ENCODE measurements around the gene TBATA. TPM values are rescaled to one million over a fixed set of nuclear protein-coding genes. Genes with fewer than 3 reads are reported as not detected.
"Not testable (repeated sequence)": the region's sequence is repeated elsewhere in the genome, so short reads cannot be mapped to it uniquely, and the experiment has no call there.

TBATA gene
- total RNA-seq, 2 experiments from 2014 or later: not detected

- Mint-ChIP-seq H3K4me1 (no peaks in the 10 kb centered on the region), H3K27me3 (peaks cover 2% of the 10 kb centered on the region), H3K27ac (no peak overlapping the region), H3K4me3 (no peak overlapping the region), H3K36me3 (ENCODE audit: low read depth) (no peaks in the 10 kb centered on the region), H3K9me3 (ENCODE audit: low read depth) (peaks cover 5% of the 10 kb centered on the region)
- intact Hi-C loops (cut with DNase I, micrococcal nuclease): no loop called here
- POLR2A ChIA-PET: no interaction called here
- CTCF ChIA-PET: no interaction called here
- no peak for DNase-seq
- no peak for ATAC-seq
Measured at GRCh38 chr10:70770001-70770400, 15.2 kb downstream of the TBATA start.

- Mint-ChIP-seq H3K27me3 (peaks cover 2% of the 10 kb centered on the region), H3K4me3 (no peak overlapping the region), H3K9me3 (ENCODE audit: low read depth) (peaks cover 5% of the 10 kb centered on the region), H3K36me3 (ENCODE audit: low read depth) (no peaks in the 10 kb centered on the region), H3K27ac (no peak overlapping the region), H3K4me1 (no peaks in the 10 kb centered on the region)
- DNase-seq (no peak), ATAC-seq (no peak)
- CTCF ChIA-PET: interaction anchor here (0.6 to 0.9 kb wide), 2 partner anchors 10 to 220 kb away, joined by 3 read pairs; no protein-coding TSS in a partner anchor
- intact Hi-C loops (cut with DNase I, micrococcal nuclease): no loop called here
- POLR2A ChIA-PET: no interaction called here
Measured at GRCh38 chr10:70769121-70769520, 16.1 kb downstream of the TBATA start.

GRCh38 chr10:70768026-70768685, 17.0 kb downstream of the TBATA start:
- H3K36me3 Mint-ChIP-seq (ENCODE audit: low read depth); POLR2A ChIA-PET; ATAC-seq; H3K9me3 Mint-ChIP-seq (ENCODE audit: low read depth); H3K4me3 Mint-ChIP-seq; DNase-seq; intact Hi-C loops (cut with DNase I, micrococcal nuclease); H3K27me3 Mint-ChIP-seq; H3K27ac Mint-ChIP-seq; H3K4me1 Mint-ChIP-seq: not testable (repeated sequence)
- CTCF ChIA-PET: interaction anchor here (0.9 to 1.1 kb wide), 2 partner anchors 9 kb away, joined by 3 read pairs; no protein-coding TSS in a partner anchor

- CTCF ChIA-PET: no interaction called here
- Mint-ChIP-seq H3K9me3 (ENCODE audit: low read depth) (peaks cover 5% of the 10 kb centered on the region), H3K4me3 (no peak overlapping the region), H3K36me3 (ENCODE audit: low read depth) (no peaks in the 10 kb centered on the region), H3K4me1 (no peaks in the 10 kb centered on the region), H3K27ac (no peak overlapping the region), H3K27me3 (peaks cover 2% of the 10 kb centered on the region)
- ATAC-seq (no peak), DNase-seq (peak; percentile 0)
- POLR2A ChIA-PET: no interaction called here
- intact Hi-C loops (cut with DNase I, micrococcal nuclease): no loop called here
Measured at GRCh38 chr10:70765794-70766594, 19.2 kb downstream of the TBATA start.

- Mint-ChIP-seq H3K4me3 (no peak overlapping the region), H3K27me3 (peaks cover 2% of the 10 kb centered on the region), H3K9me3 (ENCODE audit: low read depth) (peaks cover 5% of the 10 kb centered on the region), H3K27ac (no peak overlapping the region), H3K36me3 (ENCODE audit: low read depth) (no peaks in the 10 kb centered on the region), H3K4me1 (peaks cover 5% of the 10 kb centered on the region)
- POLR2A ChIA-PET: no interaction called here
- ATAC-seq: no peak
- CTCF ChIA-PET: no interaction called here
- intact Hi-C loops (cut with DNase I, micrococcal nuclease): no loop called here
- DNase-seq: no peak
Measured at GRCh38 chr10:70763567-70763966, 21.6 kb downstream of the TBATA start.

- ChIA-PET CTCF (interaction anchor here (6.9 kb wide), 1 partner anchor 212 kb away, joined by 65 read pairs; no protein-coding TSS in a partner anchor), POLR2A (no interaction called here)
- peaks cover 2% of the 10 kb centered on the region for H3K27me3 Mint-ChIP-seq
- H3K27ac Mint-ChIP-seq: no peak overlapping the region
- no peak for ATAC-seq
- intact Hi-C loops (cut with DNase I, micrococcal nuclease): no loop called here
- peaks cover 6% of the 10 kb centered on the region for H3K4me1 Mint-ChIP-seq
- DNase-seq: no peak
- H3K36me3 Mint-ChIP-seq (ENCODE audit: low read depth): no peaks in the 10 kb centered on the region
- peaks cover 5% of the 10 kb centered on the region for H3K9me3 Mint-ChIP-seq (ENCODE audit: low read depth)
- H3K4me3 Mint-ChIP-seq: no peak overlapping the region
Measured at GRCh38 chr10:70762441-70763175, 22.6 kb downstream of the TBATA start.

- intact Hi-C loops (cut with DNase I, micrococcal nuclease): no loop called here
- CTCF ChIA-PET: interaction anchor here (0.6 to 6.9 kb wide), 3 partner anchors 203 to 347 kb away, joined by 4 to 65 read pairs (median 4); no protein-coding TSS in a partner anchor
- H3K4me3 Mint-ChIP-seq: no peak overlapping the region
- peaks cover under 1% of the 10 kb centered on the region for H3K27me3 Mint-ChIP-seq
- H3K36me3 Mint-ChIP-seq (ENCODE audit: low read depth): no peaks in the 10 kb centered on the region
- H3K9me3 Mint-ChIP-seq (ENCODE audit: low read depth): peaks cover 3% of the 10 kb centered on the region
- POLR2A ChIA-PET: interaction anchor here (0.7 kb wide), 1 partner anchor 35 kb away, joined by 3 read pairs; no protein-coding TSS in a partner anchor
- no peak for DNase-seq
- no peak for ATAC-seq
- peaks cover 6% of the 10 kb centered on the region for H3K4me1 Mint-ChIP-seq
- no peak overlapping the region for H3K27ac Mint-ChIP-seq
Measured at GRCh38 chr10:70761727-70762350, 23.3 kb downstream of the TBATA start.

- peaks cover 6% of the 10 kb centered on the region for H3K4me1 Mint-ChIP-seq
- intact Hi-C loops (cut with DNase I, micrococcal nuclease): no loop called here
- DNase-seq (no peak), ATAC-seq (no peak)
- no peak overlapping the region for H3K4me3 Mint-ChIP-seq
- peaks cover 3% of the 10 kb centered on the region for H3K9me3 Mint-ChIP-seq (ENCODE audit: low read depth)
- no peaks in the 10 kb centered on the region for H3K36me3 Mint-ChIP-seq (ENCODE audit: low read depth)
- no peaks in the 10 kb centered on the region for H3K27me3 Mint-ChIP-seq
- H3K27ac Mint-ChIP-seq: no peak overlapping the region
- ChIA-PET CTCF (interaction anchor here (0.6 to 6.9 kb wide), 5 partner anchors 23 to 346 kb away, joined by 3 to 65 read pairs (median 4); no protein-coding TSS in a partner anchor), POLR2A (interaction anchor here (0.7 kb wide), 1 partner anchor 36 kb away, joined by 3 read pairs; no protein-coding TSS in a partner anchor)
Measured at GRCh38 chr10:70761031-70761601, 24.1 kb downstream of the TBATA start.

GRCh38 chr10:70760271-70760787, 24.8 kb downstream of the TBATA start:
- H3K9me3 Mint-ChIP-seq (ENCODE audit: low read depth): peaks cover under 1% of the 10 kb centered on the region

GRCh38 chr10:70759781-70760180, 25.4 kb downstream of the TBATA start:
- Mint-ChIP-seq H3K4me3 (no peak overlapping the region), H3K4me1 (peaks cover 6% of the 10 kb centered on the region), H3K9me3 (ENCODE audit: low read depth) (no peaks in the 10 kb centered on the region), H3K27ac (no peak overlapping the region), H3K36me3 (ENCODE audit: low read depth) (no peaks in the 10 kb centered on the region), H3K27me3 (no peaks in the 10 kb centered on the region)
- ChIA-PET POLR2A (no interaction called here), CTCF (interaction anchor here (0.6 to 6.9 kb wide), 9 partner anchors 8 to 335 kb away, joined by 3 to 65 read pairs (median 5); no protein-coding TSS in a partner anchor)
- intact Hi-C loops (cut with DNase I, micrococcal nuclease): loop anchor here (1.0 to 2.0 kb wide), 6 partner anchors 140 to 298 kb away; no protein-coding TSS in a partner anchor
- DNase-seq (no peak), ATAC-seq (peak; percentile 37)

More at GRCh38 chr10:70760271-70760787, 24.8 kb downstream of the TBATA start:
- intact Hi-C loops (cut with DNase I, micrococcal nuclease): no loop called here
- CTCF ChIA-PET: interaction anchor here (0.6 to 6.9 kb wide), 6 partner anchors 14 to 335 kb away, joined by 3 to 65 read pairs (median 4); no protein-coding TSS in a partner anchor
- H3K36me3 Mint-ChIP-seq (ENCODE audit: low read depth): no peaks in the 10 kb centered on the region
- peaks cover 6% of the 10 kb centered on the region for H3K4me1 Mint-ChIP-seq
- POLR2A ChIA-PET: no interaction called here
- no peak overlapping the region for H3K27ac Mint-ChIP-seq
- H3K27me3 Mint-ChIP-seq: no peaks in the 10 kb centered on the region
- no peak for DNase-seq
- no peak for ATAC-seq
- no peak overlapping the region for H3K4me3 Mint-ChIP-seq
